Astrocyte of the hippocampus (primary cell): ENCODE data around the gene SLC35B4.
"Not testable (repeated sequence)": the region's sequence is repeated elsewhere in the genome, so short reads cannot be mapped to it uniquely, and the experiment has no call there.

Experiments
- DNase-seq: peaks from one replicate; pipeline ENCODE4 v3.0.0; 2011; ENCODE audit warnings: low read depth, low spot score

SLC35B4 gene

DNA sequence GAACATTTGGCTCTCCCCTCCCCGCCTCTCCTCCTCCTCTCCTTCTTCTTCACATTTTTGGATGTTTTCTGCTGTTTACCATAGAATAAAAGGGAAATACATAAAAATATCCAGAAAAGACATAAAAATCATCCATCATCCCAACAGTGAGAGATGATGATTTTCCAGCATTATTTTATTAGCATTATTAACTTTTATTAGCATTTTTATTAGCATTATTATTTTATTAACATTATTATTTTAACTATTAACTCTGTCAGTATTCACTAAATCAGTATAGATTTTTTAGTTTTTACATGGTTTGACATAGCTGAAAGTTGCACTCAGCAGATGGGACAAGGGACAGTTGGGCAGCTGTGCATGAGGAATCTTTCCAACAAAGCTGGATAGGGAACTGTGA lies 16.2 kb upstream of the SLC35B4 start:
- DNase-seq = no peak

DNA sequence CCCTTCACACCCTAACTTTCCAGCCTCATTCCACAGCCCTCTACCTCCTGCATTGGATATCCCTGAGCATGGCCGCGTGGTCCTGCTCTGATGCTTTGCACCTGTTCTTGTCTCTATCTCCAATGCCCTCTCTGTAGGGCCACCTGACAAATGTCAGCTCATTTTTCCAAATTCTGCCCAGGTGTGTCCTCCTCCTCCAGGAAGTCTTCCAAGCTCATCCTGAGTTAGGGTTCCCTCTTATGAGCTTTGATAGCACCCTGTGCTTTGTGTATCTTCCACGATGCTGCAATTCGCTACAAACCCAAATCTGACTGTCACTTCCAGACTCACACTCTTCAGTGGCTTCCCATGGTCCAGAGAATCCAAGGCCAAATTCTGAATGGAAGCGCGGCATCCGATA lies 14.7 kb upstream of the SLC35B4 start:
- DNase-seq = no peak

DNA sequence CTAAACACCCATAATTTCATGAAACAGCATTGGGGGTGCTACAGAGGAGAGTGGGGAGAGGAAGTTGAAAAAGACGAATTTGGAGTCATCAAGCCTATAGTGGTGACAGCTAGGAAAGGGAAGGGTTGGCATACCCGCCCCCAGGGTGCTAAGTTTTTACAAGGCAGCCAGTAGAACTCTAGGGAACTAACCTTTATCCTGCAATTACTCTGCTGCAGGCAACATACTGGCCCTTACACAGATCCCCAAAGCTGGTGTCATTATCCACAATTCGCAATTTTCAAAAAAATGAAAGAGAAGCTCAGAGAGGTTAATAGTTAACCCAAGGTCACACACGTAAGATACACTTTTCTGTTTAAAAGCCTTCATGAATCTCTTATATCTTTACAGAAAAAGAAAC lies 14.2 kb upstream of the SLC35B4 start:
- no peak for DNase-seq

GRCh38 chr7:134329614-134330346 lies 13.1 kb upstream of the SLC35B4 start:
- no peak for DNase-seq

DNA sequence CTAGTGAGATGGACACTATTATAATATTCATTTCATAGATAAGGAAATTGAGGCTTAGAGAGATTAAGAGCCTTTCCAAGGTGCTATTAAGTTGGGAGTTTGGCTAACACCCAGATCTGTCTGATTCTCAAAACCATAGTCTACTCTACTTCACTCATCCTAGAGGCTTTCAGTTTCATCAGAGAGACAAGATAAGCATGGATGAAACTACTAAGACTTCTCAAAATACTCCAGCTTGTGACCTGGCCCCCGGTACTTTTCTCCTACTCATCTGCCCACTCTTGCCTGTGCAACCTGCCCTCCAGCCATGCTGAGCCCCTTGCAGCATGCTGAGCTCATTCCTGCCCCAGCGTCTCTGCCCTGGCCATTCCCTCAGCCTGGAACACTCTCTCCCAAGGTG lies 12.2 kb upstream of the SLC35B4 start:
- DNase-seq = no peak

- DNase-seq = peak; percentile 49
Observed at GRCh38 chr7:134327896-134328295, 11.2 kb upstream of the SLC35B4 start.

DNA sequence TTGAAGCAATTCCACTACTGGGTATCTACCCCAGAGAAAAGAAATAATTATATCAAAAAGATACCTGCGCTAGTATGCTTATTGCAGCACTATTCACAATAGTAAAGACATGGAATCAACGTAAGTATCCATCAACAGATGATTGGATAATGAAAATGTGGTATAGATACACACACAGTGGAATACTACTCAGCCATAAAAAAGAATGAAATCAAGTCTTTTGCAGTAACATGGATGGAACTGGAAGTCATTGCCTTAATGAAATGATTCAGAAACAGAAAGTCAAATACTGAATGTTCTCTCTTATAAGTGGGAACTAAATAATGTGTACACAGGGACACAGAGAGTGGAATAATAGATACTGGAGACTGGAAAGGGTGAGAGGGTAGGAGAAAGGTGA lies 7.4 kb upstream of the SLC35B4 start:
- no peak for DNase-seq

DNA sequence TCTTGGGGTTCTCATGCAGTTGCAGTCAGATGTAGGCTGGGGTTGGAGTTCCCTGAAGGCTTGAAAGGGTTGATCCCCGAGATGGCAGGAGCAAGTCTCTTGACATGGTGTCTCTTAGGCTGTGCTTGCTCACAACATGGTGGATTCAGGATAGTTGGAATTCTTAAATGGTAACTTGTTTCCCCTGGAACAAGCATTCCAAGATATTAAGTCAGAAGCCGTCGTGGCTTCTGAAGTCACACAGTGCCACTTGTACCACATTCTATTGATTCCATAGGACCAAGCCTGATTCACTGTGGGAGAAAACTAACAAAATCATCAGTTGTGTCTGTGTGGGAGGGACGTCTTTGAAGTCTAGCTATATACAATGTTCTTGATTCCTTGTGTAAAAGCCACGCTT lies 3.5 kb upstream of the SLC35B4 start:
- DNase-seq = peak; percentile 15

- DNase-seq = no peak
Observed at GRCh38 chr7:134318443-134318842, 1.7 kb upstream of the SLC35B4 start.

DNA sequence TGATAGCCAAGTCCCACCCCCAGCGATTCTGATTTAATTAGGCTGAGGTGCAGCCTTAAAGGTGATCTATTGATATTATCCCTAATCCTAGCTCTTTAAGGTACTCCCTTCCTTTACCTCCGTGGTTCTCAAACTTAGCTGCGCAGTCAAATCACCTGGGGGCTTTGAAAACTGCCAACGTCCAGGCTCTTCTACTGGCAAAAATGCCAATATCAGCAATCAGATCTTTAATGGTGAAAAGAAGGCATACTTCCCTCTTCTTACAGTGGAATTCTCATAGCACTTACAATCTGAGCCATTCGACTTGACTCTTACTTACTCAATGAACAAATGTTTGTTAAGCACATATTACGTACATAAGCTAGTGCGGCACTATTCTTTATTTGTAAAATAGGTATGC lies 704 bp upstream of the SLC35B4 start:
- DNase-seq = no peak

- DNase-seq = no peak
Observed at GRCh38 chr7:134315679-134316538, 821 bp downstream of the SLC35B4 start.

DNA sequence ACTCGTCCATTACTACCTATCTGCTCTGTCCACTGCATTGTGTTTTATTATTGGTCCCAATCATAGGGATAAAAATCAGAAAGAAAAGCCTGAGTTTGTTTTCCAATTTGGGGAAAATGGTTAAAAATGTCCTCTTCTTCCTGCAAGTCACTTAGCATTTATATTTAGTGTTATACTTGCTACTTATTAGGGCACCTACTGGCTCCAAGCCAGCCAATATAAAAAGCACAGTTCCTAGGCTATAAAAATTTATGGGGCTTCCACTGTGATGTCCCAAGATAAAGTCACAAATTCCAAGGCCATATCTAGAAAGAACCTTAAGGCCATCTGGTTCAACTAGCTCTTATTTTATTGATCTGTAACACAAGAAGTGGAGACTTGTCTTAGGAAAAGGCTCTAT lies 3.2 kb downstream of the SLC35B4 start:
- no peak for DNase-seq

DNA sequence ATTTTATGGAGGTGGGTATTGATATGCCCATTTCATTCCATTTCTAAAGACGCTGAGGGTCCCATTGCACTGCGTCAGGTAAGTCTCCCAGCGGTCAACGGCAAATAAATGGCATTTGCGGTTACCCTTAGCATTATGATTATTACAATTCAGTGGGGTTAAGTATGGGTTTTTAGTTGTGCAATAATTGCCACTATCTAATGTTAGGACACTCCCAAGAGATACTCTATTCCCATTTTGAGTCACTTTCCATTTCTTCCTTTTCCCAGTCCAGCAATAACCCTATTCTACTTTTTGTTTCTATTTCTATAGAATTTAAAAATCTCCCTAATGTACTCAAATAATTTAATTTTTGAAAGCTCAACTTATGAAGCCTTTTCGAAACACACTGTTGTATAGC lies 4.0 kb downstream of the SLC35B4 start:
- no peak for DNase-seq

GRCh38 chr7:134311807-134312206 lies 4.9 kb downstream of the SLC35B4 start:
- DNase-seq = no peak

GRCh38 chr7:134308548-134308947 lies 8.2 kb downstream of the SLC35B4 start:
- no peak for DNase-seq

DNA sequence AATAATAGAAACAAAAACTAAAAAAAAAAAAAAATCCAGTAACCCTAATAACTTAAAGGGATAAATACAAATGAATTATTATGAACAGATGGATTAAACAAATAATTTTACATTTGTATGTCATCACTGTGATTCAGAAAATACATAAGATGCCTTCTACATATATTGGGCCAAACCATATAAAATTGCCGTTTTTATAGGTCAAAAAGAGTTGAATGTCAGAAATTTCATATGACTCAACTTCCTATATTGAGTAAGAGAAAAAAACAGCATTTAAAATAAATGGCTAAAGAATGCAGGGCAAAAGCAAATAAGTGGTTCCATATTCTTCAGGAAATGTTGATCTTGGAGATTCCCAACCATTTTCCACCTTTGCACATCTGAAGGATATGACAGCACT lies 9.4 kb downstream of the SLC35B4 start:
- DNase-seq = no peak

DNA sequence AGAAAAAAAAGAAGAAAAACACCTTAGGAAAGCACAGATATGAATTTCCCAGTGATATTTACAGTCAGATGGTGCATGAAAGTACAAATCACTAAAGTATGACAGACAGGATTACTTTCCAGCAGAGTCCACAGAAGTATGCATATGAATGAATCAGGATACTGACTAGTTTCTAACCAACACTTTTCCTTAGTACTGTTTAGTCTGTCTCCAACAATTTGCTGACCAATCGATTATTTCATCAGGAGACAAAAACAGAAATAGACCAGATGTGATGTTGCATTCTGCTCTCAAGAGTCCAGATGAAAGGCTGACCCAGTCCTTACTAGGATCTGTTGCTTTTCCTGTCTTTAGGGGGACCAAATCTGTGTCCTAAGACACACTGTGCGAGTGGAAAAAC lies 14.6 kb downstream of the SLC35B4 start:
- peak; percentile 18 for DNase-seq

DNA sequence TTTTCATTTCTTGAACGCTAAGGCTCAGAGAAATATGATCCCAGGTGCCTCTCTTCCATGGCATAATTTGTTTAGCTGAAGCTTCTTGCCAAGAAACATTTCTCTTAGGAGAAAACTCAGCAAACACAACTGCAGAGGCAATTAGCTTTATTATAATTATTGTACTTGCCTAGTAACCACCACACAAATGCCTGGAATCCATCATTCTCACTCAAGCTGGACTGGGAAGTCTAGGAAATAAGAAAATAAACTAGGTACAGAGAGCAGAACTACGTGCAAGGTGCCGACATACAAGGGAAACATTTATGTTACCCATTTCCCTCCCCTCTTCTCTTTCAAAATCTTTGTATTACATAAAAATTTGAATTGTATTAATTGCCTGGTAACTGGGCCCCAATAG lies 15.1 kb downstream of the SLC35B4 start:
- DNase-seq = peak; percentile 20

DNA sequence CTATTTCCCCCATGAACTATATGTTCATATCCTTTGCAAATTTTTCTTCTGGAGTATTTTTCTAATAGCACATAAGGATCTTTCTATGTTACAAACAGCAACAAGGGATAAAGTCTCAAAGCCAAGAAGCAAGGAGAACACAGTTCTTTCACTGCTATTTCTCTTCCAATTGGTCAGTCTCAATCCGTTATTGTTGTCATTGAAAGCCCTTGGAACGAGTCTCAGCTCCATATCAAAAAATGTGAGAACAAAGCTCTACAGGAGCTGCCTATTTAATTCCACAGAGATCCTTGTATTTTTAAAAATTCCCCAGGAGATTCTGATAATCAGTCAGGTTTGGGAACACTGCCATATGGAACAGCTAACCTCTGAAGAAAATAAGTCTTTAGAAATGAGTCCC lies 15.7 kb downstream of the SLC35B4 start:
- peak; percentile 27 for DNase-seq

GRCh38 chr7:134298902-134299683 lies 17.6 kb downstream of the SLC35B4 start:
- DNase-seq = peak; percentile 88

- DNase-seq = no peak
Observed at GRCh38 chr7:134297489-134297888, 19.2 kb downstream of the SLC35B4 start.

DNA sequence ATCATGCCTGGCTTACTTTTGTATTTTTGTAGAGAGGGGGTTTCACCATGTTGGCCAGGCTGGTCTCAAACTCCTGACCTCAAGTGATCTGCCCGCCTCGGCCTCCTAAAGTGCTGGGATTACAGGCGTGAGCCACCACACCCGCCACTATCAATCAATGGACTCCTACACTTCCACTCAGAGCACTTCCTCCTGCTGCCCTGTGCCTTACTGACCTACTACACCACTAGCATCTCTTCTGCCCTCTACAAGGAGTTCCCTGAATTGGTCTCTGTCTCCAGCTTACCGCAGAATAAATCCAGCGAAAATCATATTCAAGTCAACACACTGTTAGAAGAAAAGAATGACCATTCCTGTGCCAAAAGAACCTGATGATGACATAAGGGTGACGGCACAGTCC lies 20.7 kb downstream of the SLC35B4 start:
- not testable (repeated sequence) for DNase-seq
